GM21825 (cell line): ENCODE measurements around the gene ZP2.
"Not testable (repeated sequence)": the region's sequence is repeated elsewhere in the genome, so short reads cannot be mapped to it uniquely, and the experiment has no call there.

Source experiments
- ATAC-seq: cut with Tn5 transposase; IDR thresholded peaks from one replicate; pipeline ENCODE4 v1.9.1; 2021; ENCODE audit warnings: mild to moderate bottlenecking, moderate library complexity; ENCODE audit not compliant: unreplicated experiment

The ZP2 gene

GRCh38 chr16:21153124-21153729 is 58.1 kb downstream of the ZP2 start:
- not testable (repeated sequence) for ATAC-seq

DNA sequence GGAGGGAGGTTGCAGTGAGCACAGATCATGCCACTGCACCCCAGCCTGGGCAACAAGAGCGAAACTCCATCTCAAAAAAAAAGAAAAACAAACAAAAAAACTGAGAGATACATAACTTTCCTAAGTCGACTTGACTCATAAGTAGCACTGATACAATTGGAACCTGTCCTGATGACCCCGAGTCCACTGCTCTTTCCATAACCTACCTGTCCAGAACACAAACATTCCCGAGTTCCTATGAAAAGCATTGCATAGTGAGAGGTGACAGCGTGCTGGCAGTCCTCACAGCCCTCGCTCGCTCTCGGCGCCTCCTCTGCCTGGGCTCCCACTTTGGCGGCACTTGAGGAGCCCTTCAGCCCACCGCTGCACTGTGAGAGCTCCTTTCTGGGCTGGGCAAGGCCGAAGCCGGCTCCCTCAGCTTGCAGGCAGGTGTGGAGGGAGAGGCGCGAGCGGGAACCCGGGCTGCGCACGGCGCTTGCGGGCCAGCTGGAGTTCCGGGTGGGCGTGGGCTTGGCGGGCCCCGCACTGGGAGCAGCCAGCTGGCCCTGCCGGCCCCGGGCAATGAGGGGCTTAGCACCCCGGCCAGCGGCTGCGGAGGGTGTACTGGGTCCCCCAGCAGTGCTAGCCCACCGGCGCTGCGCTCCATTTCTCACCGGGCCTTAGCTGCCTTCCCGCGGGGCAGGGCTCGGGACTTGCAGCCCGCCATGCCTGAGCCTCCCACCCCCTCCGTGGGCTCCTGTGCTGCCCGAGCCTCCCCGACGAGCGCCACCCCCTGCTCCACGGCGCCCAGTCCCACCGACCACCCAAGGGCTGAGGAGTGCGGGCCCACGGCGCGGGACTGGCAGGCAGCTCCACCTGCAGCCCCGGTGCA is 59.0 kb downstream of the ZP2 start:
- not testable (repeated sequence) for ATAC-seq

GRCh38 chr16:21150375-21151001 is 60.9 kb downstream of the ZP2 start, which contains the start of gene DNAH3:
Gene DNAH3, minus strand, starts transcription at chr16:21150846. Its CDS starts 527 bp downstream, at chr16:21150319.
- ATAC-seq: no peak
